Left lobe of liver (tissue), 2 donors: ENCODE results near the gene ACHE. TPM values are rescaled to one million over a fixed set of nuclear protein-coding genes. Genes with fewer than 3 reads are reported as not detected.

ENCODE experiments used
- ATAC-seq: fragments of 200-7000 bp; cut with Tn5 transposase; one replicate; pipeline ENCODE4 v1.9.1; 2020; ENCODE audit warnings: mild to moderate bottlenecking, moderate library complexity
- DNase-seq: peaks from one replicate; pipeline ENCODE4 v3.0.0-alpha.2; 2020; ENCODE audit warnings: low spot score
- total RNA-seq: library from RNA; stranded (reverse); gene quantifications from one replicate; pipeline ENCODE4 v1.2.1, GENCODE V29; 2021
- donor health status: DM: no; HTN: no; CAD: no; lungs with moderate emphysema.
- donor health status: DM: no; HTN: yes; CAD: no.

Gene ACHE
- total RNA-seq, 1 donor from 2014 or later: 0.48 TPM

- ATAC-seq (no peak), DNase-seq (no peak)
Measured at GRCh38 chr7:100897772-100898454, 2.2 kb upstream of the ACHE start.

GRCh38 chr7:100896732-100897608 lies 1.3 kb upstream of the ACHE start:
- DNase-seq (no peak), ATAC-seq (peak; percentile 54)

GRCh38 chr7:100895956-100896731 lies 456 bp upstream of the ACHE start:
- DNase-seq (peak; percentile 77), ATAC-seq (peak; percentile 37)

- DNase-seq: no peak
- ATAC-seq: peak; percentile 34
Measured at GRCh38 chr7:100894860-100895700, 608 bp downstream of the ACHE start.

GRCh38 chr7:100893910-100894721 lies 1.6 kb downstream of the ACHE start:
- ATAC-seq (no peak), DNase-seq (no peak)

GRCh38 chr7:100893318-100893895 lies 2.3 kb downstream of the ACHE start:
- ATAC-seq (no peak), DNase-seq (no peak)

- ATAC-seq: no peak
- DNase-seq: no peak
Measured at GRCh38 chr7:100892364-100893317, 3.0 kb downstream of the ACHE start.

- ATAC-seq (no peak), DNase-seq (no peak)
Measured at GRCh38 chr7:100891568-100892247, 4.0 kb downstream of the ACHE start.

GRCh38 chr7:100890653-100891567 lies 4.8 kb downstream of the ACHE start:
- DNase-seq (no peak), ATAC-seq (no peak)

- DNase-seq (no peak), ATAC-seq (peak; percentile 66)
Measured at GRCh38 chr7:100888988-100889750, 6.5 kb downstream of the ACHE start, which contains the start of gene UFSP1. TSS of gene UFSP1 (minus strand) at chr7:100889715. CDS start at chr7:100889271, 444 bp downstream.

GRCh38 chr7:100888291-100888987 lies 7.2 kb downstream of the ACHE start:
- peak; percentile 1 for ATAC-seq
- no peak for DNase-seq

- ATAC-seq (no peak), DNase-seq (no peak)
Measured at GRCh38 chr7:100887516-100888290, 8.0 kb downstream of the ACHE start.

GRCh38 chr7:100886936-100887515 lies 8.7 kb downstream of the ACHE start:
- no peak for DNase-seq

More at GRCh38 chr7:100886936-100887515, 8.7 kb downstream of the ACHE start:
- ATAC-seq: no peak
